GM18507 (cell line): Measurements from ENCODE around the gene ZC3H12A.

Experiments
- DNase-seq: peaks from one replicate; pipeline ENCODE4 v3.0.0; 2011; ENCODE audit warnings: low read depth; ENCODE audit not compliant: insufficient read length; ENCODE audit errors: extremely low spot score
- FAIRE-seq: peaks from 2 replicates; lab custom pipeline; 2011; peaks lifted over from hg19 to GRCh38; lab: Jason Lieb, UNC

ZC3H12A gene

GRCh38 chr1:37452416-37452815 is 22.0 kb upstream of the ZC3H12A start:
- FAIRE-seq (no peak), DNase-seq (no peak)

- DNase-seq = no peak
- no peak for FAIRE-seq
Measured at GRCh38 chr1:37453647-37454046, 20.7 kb upstream of the ZC3H12A start.

DNA sequence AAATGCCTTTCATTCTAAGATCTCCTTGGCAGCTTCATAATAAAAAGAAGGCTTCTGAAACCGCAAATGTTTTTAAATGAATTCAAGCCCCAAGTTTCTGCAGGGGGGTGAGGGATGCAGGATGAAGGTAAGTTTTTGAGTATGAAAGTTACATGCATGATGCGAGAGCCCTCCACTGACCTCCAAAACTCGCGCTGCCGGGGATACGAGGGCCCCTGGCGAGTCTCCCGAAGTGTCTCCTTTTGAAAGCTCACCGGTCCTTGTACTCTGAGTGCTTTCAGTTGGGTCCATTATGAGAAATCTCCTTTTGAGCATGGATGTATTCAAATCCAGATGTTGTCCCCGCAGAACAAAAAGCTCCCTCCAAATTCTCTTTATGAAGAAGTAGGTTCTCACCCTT is 18.9 kb upstream of the ZC3H12A start:
- no peak for DNase-seq
- no peak for FAIRE-seq

- FAIRE-seq (no peak), DNase-seq (no peak)
Measured at GRCh38 chr1:37456614-37457013, 17.8 kb upstream of the ZC3H12A start.

GRCh38 chr1:37458551-37458950 is 15.8 kb upstream of the ZC3H12A start:
- FAIRE-seq (no peak), DNase-seq (no peak)

- DNase-seq = no peak
- no peak for FAIRE-seq
Measured at GRCh38 chr1:37461698-37462436, 12.5 kb upstream of the ZC3H12A start.

DNA sequence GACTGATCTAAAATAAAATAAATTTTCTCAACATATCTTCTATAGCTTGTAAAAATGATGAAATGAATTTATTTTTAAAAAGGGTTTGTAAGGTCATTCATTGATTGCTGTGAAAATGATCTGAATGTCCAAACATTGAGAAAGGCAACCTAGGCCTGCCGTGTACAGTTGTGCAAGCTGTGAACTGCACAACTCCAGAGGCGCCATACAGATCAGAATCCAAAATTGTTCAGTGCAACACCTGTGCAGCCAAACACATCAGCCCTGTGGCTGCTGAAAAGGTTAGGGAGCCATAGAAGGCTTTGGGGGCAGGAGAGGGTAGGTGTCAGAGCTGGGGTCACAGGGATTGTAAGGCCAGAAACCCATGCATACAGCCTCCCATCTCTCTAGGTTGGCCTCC is 9.9 kb upstream of the ZC3H12A start:
- FAIRE-seq = no peak

GRCh38 chr1:37465593-37466517 is 8.5 kb upstream of the ZC3H12A start:
- FAIRE-seq = no peak
- DNase-seq = no peak

More for the DNA sequence above, 9.9 kb upstream of the ZC3H12A start:
- no peak for DNase-seq

GRCh38 chr1:37468037-37468436 is 6.3 kb upstream of the ZC3H12A start:
- FAIRE-seq = no peak
- no peak for DNase-seq

- FAIRE-seq (no peak), DNase-seq (no peak)
Measured at GRCh38 chr1:37469386-37469785, 5.0 kb upstream of the ZC3H12A start.

DNA sequence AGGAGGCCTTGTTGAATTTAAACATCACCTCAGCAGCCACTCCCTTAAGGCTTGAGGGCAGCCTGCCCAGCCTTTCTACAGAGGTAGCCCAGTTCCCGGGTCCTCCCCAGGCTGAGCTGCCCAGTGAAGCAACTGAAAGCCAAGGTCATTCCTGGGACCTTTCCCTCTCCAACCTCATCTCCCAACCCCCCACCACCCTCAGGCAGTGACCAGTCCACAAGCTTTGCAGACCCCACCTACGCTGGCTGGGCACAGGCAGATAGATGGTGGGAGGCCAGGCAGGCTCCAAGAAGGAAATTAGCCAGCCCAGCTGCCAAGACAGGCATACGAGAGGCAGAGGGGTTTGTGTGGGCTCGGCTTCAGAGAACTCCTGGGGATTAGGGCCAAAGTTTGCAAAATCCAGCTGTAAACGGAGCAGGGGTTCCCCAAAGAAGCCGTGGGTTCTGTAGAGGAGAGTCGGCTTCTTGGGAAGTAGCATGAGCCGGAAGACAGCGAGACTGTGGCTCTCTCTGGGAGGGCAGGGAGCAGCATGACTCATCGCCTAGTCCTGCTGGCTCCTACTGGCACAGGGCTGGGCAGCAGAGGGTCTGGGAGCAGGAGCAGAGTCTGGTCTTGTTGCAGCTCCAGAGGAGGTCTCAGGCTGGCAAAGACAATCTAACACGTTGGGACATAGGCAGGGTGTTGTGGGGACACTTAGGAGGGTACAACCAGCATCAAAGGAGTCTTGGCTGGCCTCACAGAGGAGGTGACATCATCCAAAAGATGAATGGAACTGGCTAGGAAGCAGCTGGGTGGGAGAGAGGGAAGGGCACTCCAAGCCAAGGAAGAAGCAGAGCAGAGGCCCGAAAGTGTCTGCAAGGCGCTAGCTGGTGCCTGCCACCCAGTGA is 2.8 kb upstream of the ZC3H12A start:
- no peak for FAIRE-seq
- DNase-seq = no peak

GRCh38 chr1:37472281-37472680 is 2.1 kb upstream of the ZC3H12A start:
- FAIRE-seq (no peak), DNase-seq (no peak)

GRCh38 chr1:37472994-37473393 is 1.4 kb upstream of the ZC3H12A start:
- DNase-seq = no peak

DNA sequence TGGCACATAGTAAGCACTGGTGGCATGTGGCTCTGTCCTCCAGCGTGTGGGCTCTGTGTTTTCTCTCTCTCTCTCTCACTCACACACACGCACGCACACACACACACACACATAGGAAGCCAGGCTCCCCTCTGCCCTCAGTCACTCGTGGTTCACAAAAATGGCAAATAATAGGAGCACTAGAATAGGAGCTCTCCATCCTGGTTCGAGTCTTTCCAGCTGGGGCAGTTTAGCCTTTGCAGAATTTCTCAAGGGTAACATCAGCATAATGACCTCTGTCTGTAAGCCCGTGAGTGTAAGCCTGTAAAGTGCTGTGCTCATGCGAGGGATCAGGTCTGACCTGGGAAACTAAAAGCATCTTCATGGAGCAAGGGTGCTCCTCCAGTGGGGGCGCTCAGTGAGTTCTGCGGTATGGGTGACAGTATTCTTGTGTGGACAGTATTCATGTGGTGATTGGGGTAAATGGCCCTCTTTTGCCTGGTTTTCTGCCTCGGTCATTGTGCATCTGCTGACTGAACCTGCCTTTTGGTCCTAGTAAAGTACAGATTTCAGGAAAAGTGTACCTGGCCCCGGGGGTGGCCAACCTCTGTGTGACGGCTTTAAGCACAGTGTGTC is 842 bp upstream of the ZC3H12A start:
- no peak for DNase-seq
- FAIRE-seq = no peak

More at GRCh38 chr1:37472994-37473393, 1.4 kb upstream of the ZC3H12A start:
- no peak for FAIRE-seq

DNA sequence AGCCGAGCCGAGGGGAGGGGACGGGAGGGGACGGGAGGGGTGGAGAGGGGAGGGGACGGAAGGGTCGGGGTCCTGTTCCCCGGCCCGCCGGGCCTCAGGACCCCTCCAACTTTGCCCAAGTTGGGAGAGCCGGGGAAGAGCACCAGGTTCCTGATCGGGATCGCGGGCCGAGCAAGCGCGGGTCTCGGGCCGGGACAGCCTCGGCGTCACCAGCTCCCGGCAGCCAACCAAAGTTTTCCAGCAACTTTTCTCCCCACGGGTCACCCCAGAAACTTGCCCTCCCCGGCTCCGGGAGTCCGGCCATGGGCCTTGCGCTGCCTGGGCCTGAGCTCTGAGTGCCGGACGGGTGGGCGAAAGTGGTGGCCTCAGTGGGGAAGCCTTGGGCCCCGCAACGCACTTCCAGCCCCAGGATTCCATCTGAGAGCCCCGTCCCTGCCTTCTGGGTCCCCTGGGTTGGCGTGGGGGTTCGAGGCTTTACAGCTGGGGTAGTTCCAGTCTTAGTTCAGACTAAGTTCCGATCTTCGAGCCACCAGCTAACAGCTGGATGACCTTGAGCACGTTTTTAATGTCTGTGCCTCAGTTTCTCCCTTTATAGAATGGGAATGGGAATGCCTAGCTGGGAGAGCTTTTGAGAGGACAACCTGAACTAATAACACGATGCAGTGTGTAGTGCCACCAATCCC is 458 bp downstream of the ZC3H12A start:
- DNase-seq = no peak
- FAIRE-seq = no peak

DNA sequence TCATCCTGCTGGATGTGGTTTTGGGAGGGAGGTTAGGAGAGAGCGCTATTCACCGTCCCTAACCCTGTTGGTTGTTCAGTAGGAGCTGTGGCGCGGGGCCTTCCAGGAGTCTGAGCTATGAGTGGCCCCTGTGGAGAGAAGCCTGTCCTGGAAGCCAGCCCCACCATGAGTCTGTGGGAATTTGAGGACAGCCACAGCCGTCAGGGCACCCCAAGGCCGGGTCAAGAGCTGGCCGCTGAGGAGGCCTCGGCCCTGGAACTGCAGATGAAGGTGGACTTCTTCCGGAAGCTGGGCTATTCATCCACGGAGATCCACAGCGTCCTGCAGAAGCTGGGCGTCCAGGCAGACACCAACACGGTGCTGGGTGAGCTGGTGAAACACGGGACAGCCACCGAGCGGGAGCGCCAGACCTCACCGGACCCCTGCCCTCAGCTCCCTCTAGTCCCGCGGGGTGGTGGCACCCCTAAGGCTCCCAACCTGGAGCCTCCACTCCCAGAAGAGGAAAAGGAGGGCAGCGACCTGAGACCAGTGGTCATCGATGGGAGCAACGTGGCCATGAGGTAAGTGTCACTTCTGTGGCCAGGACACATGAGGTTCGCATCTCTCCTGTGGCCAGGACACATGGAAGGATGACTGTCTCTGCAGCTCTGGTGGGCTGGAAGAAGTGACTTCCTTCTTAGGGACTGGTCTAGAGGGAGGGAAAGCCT is 1.2 kb downstream of the ZC3H12A start:
- DNase-seq = no peak
- FAIRE-seq = no peak

DNA sequence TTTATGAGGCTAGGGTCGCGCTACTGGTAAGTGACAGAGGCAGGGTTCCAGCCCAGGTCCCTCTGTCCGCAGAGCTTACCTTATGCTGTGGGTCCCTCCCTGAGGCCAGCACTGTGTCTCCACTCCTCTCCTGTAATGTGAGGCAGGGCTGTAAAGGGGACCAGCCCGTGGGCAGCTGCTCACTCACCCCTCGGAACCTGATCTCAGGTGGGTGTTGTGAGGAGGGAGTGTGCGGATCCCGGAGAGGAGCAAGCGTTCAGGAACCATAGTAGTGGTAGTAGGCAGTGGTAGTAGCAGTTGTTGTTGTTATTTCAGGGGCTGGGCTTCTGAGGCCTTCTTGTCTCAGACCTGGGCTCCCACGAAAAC is 1.7 kb downstream of the ZC3H12A start:
- no peak for DNase-seq
- no peak for FAIRE-seq

GRCh38 chr1:37476460-37477197 is 2.2 kb downstream of the ZC3H12A start:
- DNase-seq (no peak), FAIRE-seq (no peak)
